GM18511 (cell line): ENCODE measurements around the gene ELL2.
"Not testable (repeated sequence)": the region's sequence is repeated elsewhere in the genome, so short reads cannot be mapped to it uniquely, and the experiment has no call there.

Experiments
- ATAC-seq: cut with Tn5 transposase; IDR thresholded peaks from one replicate; pipeline ENCODE4 v1.9.1; 2021; ENCODE audit warnings: mild to moderate bottlenecking, moderate library complexity; ENCODE audit not compliant: unreplicated experiment

Gene ELL2

GRCh38 chr5:95909738-95910137 is 51.9 kb downstream of the ELL2 start:
- ATAC-seq: no peak

- no peak for ATAC-seq
These were observed 52.9 kb downstream of the ELL2 start for GRCh38 chr5:95908799-95909198.

- no peak for ATAC-seq
These were observed 53.6 kb downstream of the ELL2 start for GRCh38 chr5:95907740-95908706.

- ATAC-seq: no peak
These were observed 54.5 kb downstream of the ELL2 start for GRCh38 chr5:95907067-95907705.

DNA sequence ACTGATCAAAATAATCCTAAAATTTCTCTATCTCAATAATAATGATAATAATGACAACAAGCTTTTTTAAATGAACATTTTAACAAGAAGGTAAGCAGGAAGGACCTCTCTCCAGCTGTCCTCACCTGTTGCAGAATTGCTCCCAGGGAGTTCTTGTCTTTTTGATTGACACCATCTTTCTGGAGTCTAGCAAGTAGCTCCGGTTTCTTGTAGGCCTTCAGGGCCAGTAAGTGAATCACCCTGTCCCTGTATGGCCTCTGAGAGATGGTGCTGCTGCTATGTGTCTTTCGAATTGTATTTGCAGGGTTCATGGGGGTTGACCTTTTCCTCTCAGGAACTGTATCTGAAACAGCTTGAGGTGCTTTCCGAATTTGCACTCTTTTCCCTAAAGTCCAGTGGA is 55.3 kb downstream of the ELL2 start:
- ATAC-seq: not testable (repeated sequence)

- no peak for ATAC-seq
These were observed 56.8 kb downstream of the ELL2 start for GRCh38 chr5:95904827-95905226.

- ATAC-seq: no peak
These were observed 57.8 kb downstream of the ELL2 start for GRCh38 chr5:95903838-95904237.

GRCh38 chr5:95901676-95902627 is 59.7 kb downstream of the ELL2 start:
- no peak for ATAC-seq

- no peak for ATAC-seq
These were observed 61.2 kb downstream of the ELL2 start for GRCh38 chr5:95900383-95900958.

- no peak for ATAC-seq
These were observed 61.8 kb downstream of the ELL2 start for GRCh38 chr5:95899829-95900228.

- ATAC-seq: no peak
These were observed 62.6 kb downstream of the ELL2 start for GRCh38 chr5:95899006-95899405.

- ATAC-seq: no peak
These were observed 65.9 kb downstream of the ELL2 start for GRCh38 chr5:95895771-95896170.

- no peak for ATAC-seq
These were observed 66.4 kb downstream of the ELL2 start for GRCh38 chr5:95895251-95895650.

GRCh38 chr5:95892784-95893354 is 68.8 kb downstream of the ELL2 start:
- peak; percentile 68 for ATAC-seq

DNA sequence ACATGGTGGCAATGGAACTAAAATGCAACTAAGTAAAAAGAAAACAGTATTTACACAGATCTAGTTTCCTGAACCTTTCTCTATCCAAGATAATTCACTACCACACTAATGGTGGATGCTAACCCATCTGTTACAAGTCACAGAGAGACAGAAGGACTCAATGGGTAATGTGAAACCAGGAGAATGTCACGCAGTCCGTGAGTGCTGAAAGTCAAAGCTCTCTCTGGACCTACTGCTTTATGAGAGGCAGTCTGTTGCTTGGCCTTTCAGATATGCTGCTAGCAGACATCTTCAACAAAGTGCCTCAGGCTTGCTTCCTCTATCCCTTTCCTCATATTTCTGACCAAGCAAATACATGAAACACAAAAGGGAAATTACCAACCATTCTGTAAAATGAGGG is 70.2 kb downstream of the ELL2 start:
- ATAC-seq: no peak

DNA sequence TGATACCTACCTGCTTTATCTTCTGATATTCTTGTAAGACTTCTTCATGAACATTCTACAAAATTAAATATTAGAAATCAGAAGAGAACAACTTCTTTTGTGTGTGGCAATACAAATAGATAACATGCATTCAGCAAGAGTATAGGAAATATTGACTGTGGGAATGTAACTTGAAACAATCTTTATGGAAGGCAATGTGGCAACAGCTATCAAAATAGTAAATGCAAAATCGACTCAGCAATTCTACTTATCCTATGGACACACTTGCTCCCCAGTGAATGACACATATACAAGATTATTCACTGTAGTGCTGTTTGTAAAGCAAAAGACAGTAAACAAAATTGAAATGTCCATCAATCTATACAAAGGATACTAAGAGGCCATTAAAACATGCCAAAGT is 72.6 kb downstream of the ELL2 start:
- no peak for ATAC-seq

GRCh38 chr5:95887977-95888376 is 73.7 kb downstream of the ELL2 start:
- ATAC-seq: no peak

GRCh38 chr5:95886340-95887044 is 75.2 kb downstream of the ELL2 start:
- ATAC-seq: no peak

DNA sequence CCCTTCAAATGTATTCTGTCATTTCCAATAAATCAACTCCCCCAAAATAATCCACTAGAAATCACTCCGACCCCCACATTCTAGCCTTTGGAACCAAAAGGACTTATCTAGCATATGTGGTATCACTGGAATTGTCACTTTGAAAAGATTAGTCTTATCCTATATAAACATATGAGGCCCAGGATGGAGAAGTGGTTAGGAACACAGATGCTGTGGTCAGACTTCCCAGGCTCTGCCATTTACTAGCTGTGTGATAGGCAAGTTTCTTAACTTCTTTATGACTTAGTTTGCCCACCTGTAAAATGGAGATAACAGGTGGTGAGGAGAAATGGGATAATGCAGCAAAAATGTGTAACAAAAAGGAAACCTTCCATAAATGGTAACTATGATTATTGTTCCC is 77.1 kb downstream of the ELL2 start:
- ATAC-seq: no peak

GRCh38 chr5:95884017-95884325 is 77.7 kb downstream of the ELL2 start:
- ATAC-seq: peak; percentile 71
